GM19438 (cell line): ENCODE measurements around the gene CNTNAP3B.
"Not testable (repeated sequence)": the region's sequence is repeated elsewhere in the genome, so short reads cannot be mapped to it uniquely, and the experiment has no call there.

Source experiments
- ATAC-seq: cut with Tn5 transposase; IDR thresholded peaks from one replicate; pipeline ENCODE4 v1.9.1; 2021; ENCODE audit warnings: low read depth; ENCODE audit not compliant: unreplicated experiment

Gene CNTNAP3B

DNA sequence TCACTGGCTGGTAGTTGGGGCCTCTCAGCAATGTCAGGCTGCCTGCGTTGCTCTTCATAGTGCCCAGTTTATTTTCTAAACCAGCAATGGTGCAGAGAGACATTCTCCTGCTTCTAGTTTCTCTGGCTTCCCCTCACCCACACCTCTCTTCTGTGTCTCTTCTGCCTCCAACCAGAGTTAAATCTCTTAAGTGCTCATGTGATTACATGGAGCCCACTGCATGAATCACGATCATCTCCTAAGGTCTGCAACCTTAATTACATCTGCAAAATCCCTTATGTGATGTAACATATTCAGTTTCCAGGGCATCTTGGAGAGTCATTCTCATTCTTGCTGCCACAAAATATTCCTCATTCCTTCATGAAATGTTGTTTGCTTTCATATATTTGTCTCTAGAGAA is 149.0 kb downstream of the CNTNAP3B start:
- ATAC-seq: not testable (repeated sequence)

DNA sequence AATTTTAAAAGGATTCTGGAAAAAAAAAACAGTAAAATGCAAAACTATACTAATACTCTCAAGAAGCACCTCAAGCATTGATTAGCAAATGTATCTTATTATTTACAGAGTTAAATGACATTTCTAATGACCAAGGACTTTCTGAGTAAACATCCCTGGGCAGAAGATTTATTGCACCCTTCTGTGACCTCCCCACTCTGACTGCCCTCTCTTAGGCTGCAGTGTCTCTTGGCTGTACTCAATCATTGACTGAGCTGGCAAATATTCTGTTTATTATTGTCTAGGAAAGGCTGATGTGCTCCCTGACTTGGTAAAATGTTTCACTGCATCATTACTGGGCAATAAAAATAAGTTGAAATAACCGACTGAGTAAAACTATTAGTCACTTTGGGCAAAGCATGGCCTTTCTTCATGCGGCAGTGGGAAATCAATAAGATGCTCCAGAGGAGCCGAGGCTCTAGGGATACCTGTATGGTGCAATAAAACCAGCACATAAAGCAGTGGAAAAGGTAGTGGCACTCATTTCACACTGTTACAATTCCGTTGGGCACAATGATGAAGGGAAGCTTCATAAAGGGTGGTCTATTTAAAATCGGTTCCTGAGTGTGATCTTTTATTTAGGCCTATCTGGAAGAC is 151.1 kb downstream of the CNTNAP3B start:
- not testable (repeated sequence) for ATAC-seq

DNA sequence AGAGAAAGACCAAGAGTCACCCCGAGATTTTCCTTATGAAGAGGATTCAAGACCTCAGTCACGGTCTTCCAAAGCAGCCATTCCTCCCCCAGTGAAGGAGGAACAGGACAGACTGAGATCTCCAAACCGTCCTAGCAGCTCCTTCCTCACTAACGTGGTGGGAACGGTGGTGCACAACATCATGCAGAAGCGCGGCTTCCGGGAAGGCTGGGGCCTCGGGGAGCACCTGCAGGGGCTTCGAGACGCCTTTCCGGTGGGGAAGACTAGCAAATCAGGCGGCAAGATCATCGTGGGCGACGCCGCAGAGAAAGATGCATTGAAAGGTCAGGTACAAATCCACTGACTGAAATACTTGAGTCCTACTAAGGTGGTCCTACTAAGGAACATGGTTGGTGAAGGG is 154.3 kb downstream of the CNTNAP3B start:
- ATAC-seq: not testable (repeated sequence)

DNA sequence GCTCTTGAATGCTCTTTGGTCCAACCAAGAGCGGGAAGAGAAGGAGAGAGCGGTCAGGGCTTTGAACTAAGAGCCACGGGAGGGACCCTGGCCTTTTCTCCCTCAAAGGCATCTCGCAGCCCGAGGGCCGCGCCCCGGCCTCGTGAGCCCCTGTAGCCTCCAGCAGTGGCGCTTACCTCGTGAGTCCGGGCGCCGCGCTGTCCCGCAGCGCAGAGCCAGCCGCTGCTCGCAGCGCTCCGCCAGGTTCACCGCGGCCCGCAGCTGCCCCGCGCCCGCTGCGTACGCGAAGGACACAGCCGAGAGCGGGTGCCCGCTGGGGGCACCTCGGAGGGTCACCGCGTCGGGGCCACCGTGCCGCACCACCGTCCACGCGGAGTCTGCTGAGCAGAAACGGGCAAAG is 176.2 kb downstream of the CNTNAP3B start:
- ATAC-seq: not testable (repeated sequence)

DNA sequence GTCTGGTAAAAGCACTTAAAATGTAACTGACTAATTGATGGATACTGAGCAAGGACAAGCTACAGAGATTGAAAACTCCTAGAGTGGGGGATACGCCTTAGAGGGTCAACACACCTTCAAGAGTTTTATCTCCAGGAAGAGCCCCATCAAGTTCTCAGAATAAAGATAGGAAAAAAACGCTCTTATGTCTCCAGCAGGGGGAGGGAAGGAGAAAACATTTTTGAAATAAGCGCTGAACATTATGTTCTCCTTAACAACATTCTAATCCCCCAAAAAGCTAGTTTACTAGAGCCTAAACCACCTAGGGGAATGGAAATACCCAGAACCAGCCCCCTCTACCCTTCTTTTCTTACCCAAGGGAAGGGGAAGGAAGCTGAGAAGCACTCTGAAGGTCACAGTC is 187.5 kb downstream of the CNTNAP3B start:
- not testable (repeated sequence) for ATAC-seq

DNA sequence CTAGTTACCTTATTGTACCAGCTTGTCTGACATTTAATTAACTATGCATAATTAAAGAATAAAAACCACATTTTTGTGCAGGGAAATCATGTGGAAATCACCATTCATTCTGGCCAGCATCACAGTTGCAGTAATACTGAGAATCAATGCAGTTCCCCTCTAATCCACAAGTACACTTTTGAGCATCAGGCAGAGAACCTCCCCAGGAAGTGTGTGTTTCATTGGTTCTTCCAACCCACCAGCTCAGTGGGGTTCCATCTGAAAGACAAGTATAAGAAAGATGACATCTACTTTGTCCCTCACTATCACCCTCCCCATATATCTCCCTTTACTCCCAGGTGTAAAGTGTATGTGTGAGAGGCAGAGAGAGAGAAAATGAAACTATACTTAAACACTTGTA is 191.1 kb downstream of the CNTNAP3B start:
- not testable (repeated sequence) for ATAC-seq

DNA sequence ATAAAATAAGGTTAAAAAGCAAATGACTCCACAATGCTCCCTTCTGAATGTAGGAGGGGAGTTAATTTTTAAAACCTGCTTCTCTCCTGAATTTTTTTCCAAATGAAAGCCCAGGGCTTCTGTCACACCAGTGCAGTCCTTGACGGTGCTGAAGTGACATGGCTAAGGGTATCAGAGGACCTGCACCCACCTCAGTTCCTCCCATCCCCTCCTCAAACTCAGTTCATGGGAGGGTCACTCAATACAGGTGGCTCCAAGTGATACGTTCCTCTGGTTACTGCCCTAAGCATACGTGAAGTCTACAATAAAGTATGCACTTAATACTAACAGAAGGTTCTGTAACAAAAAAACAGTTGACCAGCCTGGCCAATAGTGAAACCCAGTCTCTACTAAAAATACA is 193.5 kb downstream of the CNTNAP3B start:
- ATAC-seq: not testable (repeated sequence)

DNA sequence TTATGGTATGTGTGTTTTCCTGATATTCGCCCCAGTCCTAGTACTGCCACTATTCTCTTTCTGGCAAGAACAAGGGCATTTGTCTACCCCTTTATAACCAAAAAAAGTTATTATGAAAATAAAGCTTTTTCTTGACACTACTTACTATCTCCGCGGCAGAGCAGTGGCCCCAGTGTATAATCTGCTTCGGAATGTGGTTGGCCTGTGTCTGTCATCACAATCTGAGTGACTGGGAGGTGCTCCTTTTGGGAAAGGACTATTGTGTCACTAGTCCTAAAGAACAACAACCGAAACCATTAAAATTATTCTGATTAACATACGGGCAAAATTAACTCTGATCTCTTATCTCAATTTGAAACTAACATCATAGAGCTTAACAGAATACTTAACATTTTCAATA is 200.1 kb downstream of the CNTNAP3B start:
- not testable (repeated sequence) for ATAC-seq

DNA sequence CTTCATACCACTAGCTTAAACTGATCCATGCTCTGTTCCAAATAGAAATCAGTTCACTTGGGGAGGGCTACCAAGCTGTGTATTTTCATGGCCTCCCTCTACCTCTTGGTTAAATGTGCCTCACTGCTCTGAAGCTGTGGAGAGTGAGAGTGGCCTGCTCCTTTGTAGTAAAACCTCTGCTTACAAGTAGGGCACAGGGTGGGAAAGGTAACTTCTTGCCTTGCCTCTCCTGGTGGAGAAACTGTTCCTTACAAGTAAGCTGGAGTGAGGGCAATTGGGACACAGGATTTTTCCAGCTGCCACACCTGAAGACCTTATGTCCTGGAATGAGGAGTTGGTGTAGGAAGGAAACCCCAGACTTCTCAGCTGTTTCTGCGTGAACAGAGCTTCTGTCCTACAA is 211.9 kb downstream of the CNTNAP3B start:
- not testable (repeated sequence) for ATAC-seq

DNA sequence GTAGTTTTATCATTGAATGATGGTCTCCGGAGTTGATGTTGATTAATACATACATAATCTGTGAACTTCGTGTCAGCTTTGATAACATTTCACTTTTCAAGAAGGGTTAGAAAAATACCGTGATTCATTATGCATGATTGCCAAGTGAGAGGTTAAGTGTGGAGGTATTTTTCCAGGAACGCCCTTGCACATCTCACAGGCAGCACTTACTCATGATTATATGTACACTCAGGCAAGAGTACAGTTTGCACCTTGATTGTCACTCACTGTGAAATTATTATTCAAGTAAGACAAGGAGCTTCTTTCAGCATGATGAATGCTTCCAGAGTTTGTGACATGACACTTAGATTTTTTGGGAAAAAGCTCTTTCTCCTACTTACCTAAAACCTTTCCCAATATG is 223.7 kb downstream of the CNTNAP3B start:
- ATAC-seq: not testable (repeated sequence)

DNA sequence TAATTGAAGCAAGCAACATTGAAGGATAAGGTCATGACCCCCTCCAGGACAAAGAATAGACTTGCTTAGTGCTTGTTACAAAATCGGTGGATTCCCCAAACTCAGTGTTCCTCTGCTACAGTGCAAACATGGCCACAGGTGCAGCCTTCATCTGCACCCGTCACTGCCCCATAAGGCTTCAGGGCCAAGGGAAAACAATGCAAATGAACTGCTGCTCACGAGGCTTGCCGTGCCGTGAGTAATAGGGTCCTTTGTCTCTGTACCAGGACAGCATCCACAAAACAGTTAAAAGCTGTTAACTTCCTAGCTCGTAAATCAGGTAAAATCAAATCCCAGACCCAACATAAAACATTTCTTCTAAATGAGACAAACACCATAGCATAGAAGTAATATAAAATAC is 226.5 kb downstream of the CNTNAP3B start:
- not testable (repeated sequence) for ATAC-seq

DNA sequence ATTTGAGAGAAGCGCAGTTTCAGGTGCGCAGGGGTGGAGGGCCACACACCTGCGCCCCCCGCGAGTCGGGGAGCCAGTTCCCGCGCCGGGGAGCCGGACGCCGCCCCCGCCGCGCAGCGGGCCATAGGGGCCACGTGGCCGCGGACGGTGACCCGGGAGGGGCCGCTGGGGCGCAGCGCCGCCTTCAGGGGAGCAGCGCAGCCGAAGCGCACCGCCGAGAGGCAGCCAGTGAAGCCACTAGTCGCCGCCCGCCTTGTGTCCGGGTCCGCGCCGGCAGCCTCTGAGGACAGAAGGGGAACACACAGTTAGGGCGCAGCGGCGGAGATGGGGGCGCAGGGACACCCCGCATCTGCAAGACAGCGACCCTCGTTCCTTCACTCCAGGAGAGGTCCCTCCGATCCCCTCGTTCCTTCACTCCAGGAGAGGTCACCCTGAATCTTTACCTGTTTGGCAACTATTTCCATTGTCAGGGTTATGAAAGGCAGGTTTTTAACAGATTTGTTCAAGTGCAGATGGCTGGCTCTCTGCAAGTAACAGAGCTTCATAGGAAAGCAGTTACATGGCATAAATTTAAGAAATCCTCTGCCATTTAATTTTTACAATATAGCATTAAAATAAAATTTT is 230.4 kb downstream of the CNTNAP3B start:
- not testable (repeated sequence) for ATAC-seq

DNA sequence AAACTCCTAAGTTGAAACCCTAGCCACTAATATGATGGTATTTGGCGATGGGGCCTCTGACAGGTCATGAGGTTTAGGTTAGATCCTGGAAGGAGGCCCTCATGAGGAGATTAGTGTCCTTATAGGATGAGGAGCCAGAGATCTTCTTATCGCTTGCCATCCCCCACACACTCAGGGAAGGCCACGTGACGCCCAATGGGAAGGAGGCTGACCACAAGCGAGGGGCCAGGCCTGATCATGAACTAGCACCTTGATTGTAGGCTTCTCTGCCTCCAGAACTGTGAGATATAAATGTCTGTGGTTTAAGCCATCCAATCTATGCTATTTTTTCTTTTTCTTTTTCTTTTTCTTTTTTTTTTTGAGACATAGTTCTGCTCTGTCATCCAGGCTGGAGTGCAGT is 254.7 kb downstream of the CNTNAP3B start:
- not testable (repeated sequence) for ATAC-seq

DNA sequence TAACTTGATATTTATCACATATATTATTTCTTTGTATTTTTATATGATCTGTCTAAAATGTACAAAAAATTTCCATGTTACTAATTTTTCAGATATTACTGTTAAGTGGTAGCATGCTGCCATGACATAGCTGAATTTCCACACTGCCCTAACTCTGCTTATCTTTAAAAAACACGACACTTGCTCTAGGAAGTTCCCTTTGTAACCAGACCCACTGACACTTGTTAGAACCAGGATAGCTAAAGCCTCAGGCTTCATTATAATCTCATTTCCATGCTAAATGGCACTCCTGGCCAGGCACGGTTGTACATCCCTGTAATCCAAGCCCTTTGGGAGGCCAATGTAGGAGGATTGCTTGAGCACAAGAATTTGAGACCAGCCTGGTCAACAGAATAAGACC is 273.8 kb downstream of the CNTNAP3B start:
- ATAC-seq: not testable (repeated sequence)

DNA sequence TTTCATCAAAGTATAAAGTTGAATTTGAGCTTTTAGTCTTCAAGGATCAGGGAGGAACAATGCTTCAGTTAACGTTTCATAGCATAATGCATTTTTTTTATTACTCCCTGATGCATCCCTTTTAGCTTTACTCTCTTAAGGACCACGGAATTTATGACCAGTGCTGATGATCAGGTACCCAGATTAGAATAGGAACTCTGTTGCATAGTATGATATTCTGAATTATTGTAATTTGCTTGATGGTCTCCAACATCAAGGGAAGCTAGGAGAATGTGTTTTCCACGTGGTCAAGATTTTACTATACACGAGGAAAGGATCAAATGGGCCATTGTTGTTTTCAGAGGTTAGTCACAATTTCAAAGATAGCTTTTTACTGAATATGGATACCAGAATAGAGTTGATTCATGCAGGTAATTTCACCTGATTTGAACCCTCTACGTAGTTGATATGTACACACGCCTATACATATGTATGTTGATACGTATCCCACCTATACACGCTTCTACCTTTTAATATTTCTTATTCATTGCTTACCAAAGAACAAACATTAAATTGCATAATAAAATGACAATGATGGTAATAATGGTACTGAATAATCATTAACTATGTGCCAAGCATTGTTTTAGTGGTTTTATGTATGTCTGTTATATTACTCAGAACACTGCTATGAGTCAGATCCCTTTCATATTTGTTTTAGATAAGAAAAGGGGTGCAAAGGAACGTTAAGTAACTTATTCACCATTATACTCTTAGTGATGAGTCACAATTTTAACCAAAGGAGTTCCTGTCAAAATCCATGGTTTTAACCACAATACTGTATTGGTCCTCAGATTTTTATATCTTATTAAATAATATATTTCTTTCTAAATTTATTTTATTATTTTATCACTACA is 277.1 kb downstream of the CNTNAP3B start:
- not testable (repeated sequence) for ATAC-seq

DNA sequence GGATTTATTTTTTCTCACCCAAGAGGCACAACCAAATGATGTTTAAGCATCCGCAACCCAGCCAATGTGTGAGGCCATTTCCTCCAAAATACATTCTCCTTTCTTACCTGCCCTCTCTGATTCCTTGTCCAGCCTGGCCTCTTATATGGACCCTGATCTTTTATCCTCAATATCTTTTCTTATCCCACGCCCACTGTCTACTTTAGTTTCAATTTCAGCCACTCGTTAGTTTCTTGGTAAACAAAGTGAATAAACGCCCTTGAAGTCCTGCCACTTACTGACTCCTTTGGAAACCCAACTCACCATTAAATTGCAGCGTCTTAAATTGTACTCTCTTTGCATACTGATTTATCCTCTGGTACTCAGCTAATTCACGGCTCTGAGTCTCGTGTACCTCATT is 281.4 kb downstream of the CNTNAP3B start:
- not testable (repeated sequence) for ATAC-seq
